Loucy (cell line): ENCODE results near the gene TOB2.

Source experiments
- H2AFZ ChIP-seq: fragments of 200-600 bp; sonication (generic); 2 replicates; pipeline ENCODE4 v1.6.0; 2016; ENCODE audit warnings: antibody characterized with exemption, mild to moderate bottlenecking, low read length, moderate library complexity
- H3F3A ChIP-seq: fragments of 200-600 bp; 2 replicates; pipeline ENCODE4 v1.6.0; 2016; ENCODE audit warnings: antibody characterized with exemption, low read depth, mild to moderate bottlenecking
- H3K27me3 ChIP-seq: fragments of 200-600 bp; sonication (generic); 2 replicates; pipeline ENCODE4 v1.6.1; 2014; ENCODE audit warnings: low read length, mild to moderate bottlenecking; ENCODE audit not compliant: insufficient read depth, poor library complexity, severe bottlenecking
- H3K36me3 ChIP-seq: fragments of 200-600 bp; sonication (generic); 2 replicates; pipeline ENCODE4 v1.6.1; 2016; ENCODE audit warnings: low read length; ENCODE audit not compliant: insufficient read depth
- H3K4me1 ChIP-seq: fragments of 200-600 bp; sonication (generic); 2 replicates; pipeline ENCODE4 v1.5.1; 2014; ENCODE audit warnings: low read length, mild to moderate bottlenecking; ENCODE audit not compliant: insufficient read depth, poor library complexity, severe bottlenecking
- H3K4me2 ChIP-seq: fragments of 200-600 bp; sonication (generic); 2 replicates; pipeline ENCODE4 v1.6.0; 2014; ENCODE audit warnings: antibody characterized with exemption, low read length, low read depth, mild to moderate bottlenecking; ENCODE audit not compliant: poor library complexity, severe bottlenecking
- H3K4me3 ChIP-seq: fragments of 200-600 bp; sonication (generic); 2 replicates; pipeline ENCODE4 v1.5.1; 2014; ENCODE audit warnings: low read length, mild to moderate bottlenecking, mixed read lengths; ENCODE audit not compliant: poor library complexity, severe bottlenecking
- H3K79me2 ChIP-seq: fragments of 200-600 bp; sonication (generic); 2 replicates; pipeline ENCODE4 v1.6.1; 2014; ENCODE audit warnings: low read length; ENCODE audit not compliant: insufficient read depth
- H3K9ac ChIP-seq: fragments of 200-600 bp; sonication (generic); 2 replicates; pipeline ENCODE4 v1.6.0; 2014; ENCODE audit warnings: mild to moderate bottlenecking, low read depth, low read length, moderate library complexity; ENCODE audit not compliant: poor library complexity, severe bottlenecking
- H3K9me2 ChIP-seq: fragments of 200-600 bp; sonication (generic); replicated peaks from 2 replicates; pipeline ENCODE4 v1.6.1; 2016; ENCODE audit warnings: low read depth, low read length, mixed read lengths
- H3K9me3 ChIP-seq: fragments of 200-600 bp; sonication (generic); 2 replicates; pipeline ENCODE4 v1.6.1; 2014; ENCODE audit warnings: mild to moderate bottlenecking, antibody characterized with exemption, low read length, low read depth; ENCODE audit not compliant: insufficient read depth
- H4K20me1 ChIP-seq: fragments of 200-600 bp; sonication (generic); 2 replicates; pipeline ENCODE4 v1.6.0; 2014; ENCODE audit warnings: antibody characterized with exemption, low read length, mild to moderate bottlenecking; ENCODE audit not compliant: insufficient read depth, poor library complexity, severe bottlenecking
- CTCF ChIP-seq: fragments of 200-600 bp; sonication (generic); conservative IDR thresholded peaks from 2 replicates; pipeline ENCODE4 v1.5.1; 2014; ENCODE audit warnings: mild to moderate bottlenecking, antibody characterized with exemption, low read length
- EZH2phosphoT487 ChIP-seq: fragments of 200-600 bp; IDR thresholded peaks from 2 replicates; pipeline ENCODE4 v1.6.1; 2018; ENCODE audit warnings: antibody characterized with exemption, mild to moderate bottlenecking, moderate library complexity, borderline replicate concordance

Gene TOB2

GRCh38 chr22:41446639-41447434 is at the start of gene TOB2:
TSS of gene TOB2 (minus strand) at chr22:41446801. CDS start at chr22:41437345, 9,456 bp downstream.
- Histone ChIP-seq H3K4me3 (peak within 1 kb of the TSS; percentile 95), H3K79me2 (peaks cover 60% of the 10 kb centered on the region), H2AFZ (peak within 1 kb of the TSS; percentile 57)

GRCh38 chr22:41491374-41492100 is 44.9 kb upstream of the TOB2 start:
- Histone ChIP-seq H3K79me2 (peaks cover 55% of the 10 kb centered on the region), H4K20me1 (no peaks in the 10 kb centered on the region), H3K4me2 (no peak overlapping the region), H3K4me3 (no peak overlapping the region), H3K36me3 (no peaks in the 10 kb centered on the region), H2AFZ (no peak overlapping the region), H3F3A (no peaks in the 10 kb centered on the region), H3K27me3 (no peaks in the 10 kb centered on the region), H3K9me3 (no peaks in the 10 kb centered on the region), H3K9ac (no peak overlapping the region), H3K4me1 (no peaks in the 10 kb centered on the region), H3K9me2 (no peaks in the 10 kb centered on the region)
- TF ChIP-seq EZH2phosphoT487 (no peak), CTCF (no peak)

More at GRCh38 chr22:41446639-41447434, at the start of gene TOB2:
- Histone ChIP-seq H4K20me1 (peaks cover 25% of the 10 kb centered on the region), H3K4me2 (peak within 1 kb of the TSS; percentile 92), H3K9ac (peak within 1 kb of the TSS; percentile 97), H3K27me3 (no peaks in the 10 kb centered on the region), H3K36me3 (no peaks in the 10 kb centered on the region), H3F3A (no peaks in the 10 kb centered on the region), H3K9me2 (no peaks in the 10 kb centered on the region), H3K9me3 (no peaks in the 10 kb centered on the region), H3K4me1 (peaks cover 19% of the 10 kb centered on the region)
- no peak for TF ChIP-seq EZH2phosphoT487
- TF ChIP-seq CTCF, result no peak

GRCh38 chr22:41488596-41489385 is 42.2 kb upstream of the TOB2 start:
- Histone ChIP-seq H3K4me1 (no peaks in the 10 kb centered on the region), H3K9ac (no peak overlapping the region), H3K79me2 (peaks cover 64% of the 10 kb centered on the region), H3K4me2 (no peak overlapping the region), H3K9me3 (no peaks in the 10 kb centered on the region), H3K4me3 (no peak overlapping the region), H2AFZ (no peak overlapping the region), H3K9me2 (no peaks in the 10 kb centered on the region), H3K27me3 (no peaks in the 10 kb centered on the region), H4K20me1 (no peaks in the 10 kb centered on the region), H3K36me3 (no peaks in the 10 kb centered on the region), H3F3A (no peaks in the 10 kb centered on the region)
- TF ChIP-seq EZH2phosphoT487 (no peak), CTCF (no peak)
